ENCODE data around the gene OR10Z1. TPM values are rescaled to one million over a fixed set of nuclear protein-coding genes. Genes with fewer than 3 reads are reported as not detected.

OR10Z1 gene
- total RNA-seq, 4 donors from 2014 or later = not detected

DNA sequence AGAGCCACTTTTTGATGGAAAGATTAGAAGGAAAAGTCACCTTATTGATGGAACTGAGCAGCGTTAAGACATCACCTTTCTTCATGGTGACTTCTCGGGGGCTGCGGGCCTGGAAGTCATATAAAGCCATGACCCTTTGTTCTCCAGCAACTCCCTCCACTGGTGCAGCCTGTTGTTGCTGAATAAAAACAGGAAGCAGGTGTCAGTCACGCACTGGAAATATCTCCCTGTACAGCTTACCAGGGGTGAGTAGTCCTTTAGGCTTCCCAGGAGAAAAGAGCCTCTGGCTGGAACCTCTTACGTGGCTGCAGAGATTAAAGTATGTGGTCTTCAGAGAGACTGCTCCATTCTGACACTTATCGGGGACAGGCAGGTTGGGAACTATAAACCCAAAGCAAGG lies 49.5 kb downstream of the OR10Z1 start:
- TF ChIP-seq, protein P1, sequence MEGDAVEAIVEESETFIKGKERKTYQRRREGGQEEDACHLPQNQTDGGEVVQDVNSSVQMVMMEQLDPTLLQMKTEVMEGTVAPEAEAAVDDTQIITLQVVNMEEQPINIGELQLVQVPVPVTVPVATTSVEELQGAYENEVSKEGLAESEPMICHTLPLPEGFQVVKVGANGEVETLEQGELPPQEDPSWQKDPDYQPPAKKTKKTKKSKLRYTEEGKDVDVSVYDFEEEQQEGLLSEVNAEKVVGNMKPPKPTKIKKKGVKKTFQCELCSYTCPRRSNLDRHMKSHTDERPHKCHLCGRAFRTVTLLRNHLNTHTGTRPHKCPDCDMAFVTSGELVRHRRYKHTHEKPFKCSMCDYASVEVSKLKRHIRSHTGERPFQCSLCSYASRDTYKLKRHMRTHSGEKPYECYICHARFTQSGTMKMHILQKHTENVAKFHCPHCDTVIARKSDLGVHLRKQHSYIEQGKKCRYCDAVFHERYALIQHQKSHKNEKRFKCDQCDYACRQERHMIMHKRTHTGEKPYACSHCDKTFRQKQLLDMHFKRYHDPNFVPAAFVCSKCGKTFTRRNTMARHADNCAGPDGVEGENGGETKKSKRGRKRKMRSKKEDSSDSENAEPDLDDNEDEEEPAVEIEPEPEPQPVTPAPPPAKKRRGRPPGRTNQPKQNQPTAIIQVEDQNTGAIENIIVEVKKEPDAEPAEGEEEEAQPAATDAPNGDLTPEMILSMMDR (IDR thresholded peaks at IDR 0.05; ENCODE audit: low read depth) = no peak

Other genes starting within 250 kb of the OR10Z1 start
- not detected for gene OR10T2, start 205.8 kb upstream of the OR10Z1 start, total RNA-seq
- not detected for gene OR10K2, start 179.0 kb upstream of the OR10Z1 start, total RNA-seq
- gene OR10K1, start 143.4 kb upstream of the OR10Z1 start, total RNA-seq = not detected
- gene OR10R2, start 133.0 kb upstream of the OR10Z1 start, total RNA-seq = not detected
- not detected for gene OR6Y1, start 50.9 kb upstream of the OR10Z1 start, total RNA-seq
- not detected for gene OR6P1, start 34.7 kb upstream of the OR10Z1 start, total RNA-seq
- gene OR10X1, start 25.4 kb upstream of the OR10Z1 start, total RNA-seq = not detected
- gene SPTA1, start 81.4 kb downstream of the OR10Z1 start, total RNA-seq = under 1 TPM in 3 of 4 donors, not detected in 1; 0.38 to 0.88 (median 0.68) TPM
- not detected for gene OR6K2, start 95.4 kb downstream of the OR10Z1 start, total RNA-seq
- gene OR6K3, start 115.5 kb downstream of the OR10Z1 start, total RNA-seq = not detected
- not detected for gene OR6K6, start 149.5 kb downstream of the OR10Z1 start, total RNA-seq
- gene OR6N1, start 166.9 kb downstream of the OR10Z1 start, total RNA-seq = not detected
- not detected for gene OR6N2, start 175.9 kb downstream of the OR10Z1 start, total RNA-seq
- 10 to 100 TPM in 3 of 4 donors, 1 to 10 TPM in 1; 5.8 to 54.6 (median 12.9) TPM for gene MNDA, start 226.1 kb downstream of the OR10Z1 start, total RNA-seq